Activated effector memory CD4-positive, alpha-beta T cell treated with anti-CD3 and anti-CD28 coated beads, Interleukin-2, amount 50 U/mL, for 16 hours (primary cell): Measurements from ENCODE around the gene CYP24A1.

Experiments
- DNase-seq: peaks from one replicate; pipeline ENCODE4 v3.0.0-alpha.2; 2020

Gene CYP24A1

GRCh38 chr20:54173653-54174456 lies at the start of gene CYP24A1:
TSS of gene CYP24A1 (minus strand) at chr20:54173986. CDS start at chr20:54173579, 407 bp downstream.
- no peak for DNase-seq

GRCh38 chr20:54223285-54223684 lies 49.5 kb upstream of the CYP24A1 start:
- no peak for DNase-seq

GRCh38 chr20:54221996-54222890 lies 48.5 kb upstream of the CYP24A1 start:
- DNase-seq, result no peak

GRCh38 chr20:54221353-54221752 lies 47.6 kb upstream of the CYP24A1 start:
- no peak for DNase-seq

GRCh38 chr20:54220722-54221121 lies 46.9 kb upstream of the CYP24A1 start:
- no peak for DNase-seq

GRCh38 chr20:54219751-54220426 lies 46.1 kb upstream of the CYP24A1 start:
- DNase-seq, result no peak

GRCh38 chr20:54218470-54218869 lies 44.7 kb upstream of the CYP24A1 start:
- DNase-seq, result no peak

GRCh38 chr20:54217762-54218161 lies 44.0 kb upstream of the CYP24A1 start:
- no peak for DNase-seq

- DNase-seq, result no peak
These were observed 41.5 kb upstream of the CYP24A1 start for GRCh38 chr20:54215157-54215789.

GRCh38 chr20:54214566-54214965 lies 40.8 kb upstream of the CYP24A1 start:
- no peak for DNase-seq

GRCh38 chr20:54212871-54213270 lies 39.1 kb upstream of the CYP24A1 start:
- DNase-seq, result no peak

- no peak for DNase-seq
These were observed 38.4 kb upstream of the CYP24A1 start for GRCh38 chr20:54212226-54212625.

GRCh38 chr20:54209216-54209813 lies 35.5 kb upstream of the CYP24A1 start:
- DNase-seq, result no peak

GRCh38 chr20:54208548-54209176 lies 34.9 kb upstream of the CYP24A1 start:
- no peak for DNase-seq

- DNase-seq, result peak; percentile 93
These were observed 34.2 kb upstream of the CYP24A1 start, which contains the start of gene PFDN4 for GRCh38 chr20:54207743-54208547. TSS of gene PFDN4 (plus strand) at chr20:54208087. CDS start at chr20:54208101, 14 bp downstream.

GRCh38 chr20:54207053-54207742 lies 33.4 kb upstream of the CYP24A1 start:
- no peak for DNase-seq

- no peak for DNase-seq
These were observed 31.7 kb upstream of the CYP24A1 start for GRCh38 chr20:54205450-54205849.

GRCh38 chr20:54204481-54204880 lies 30.7 kb upstream of the CYP24A1 start:
- no peak for DNase-seq

GRCh38 chr20:54204063-54204462 lies 30.3 kb upstream of the CYP24A1 start:
- DNase-seq, result no peak

- no peak for DNase-seq
These were observed 29.5 kb upstream of the CYP24A1 start for GRCh38 chr20:54203281-54203680.
